ENCODE data around the gene PTTG1IP.

The PTTG1IP gene

DNA sequence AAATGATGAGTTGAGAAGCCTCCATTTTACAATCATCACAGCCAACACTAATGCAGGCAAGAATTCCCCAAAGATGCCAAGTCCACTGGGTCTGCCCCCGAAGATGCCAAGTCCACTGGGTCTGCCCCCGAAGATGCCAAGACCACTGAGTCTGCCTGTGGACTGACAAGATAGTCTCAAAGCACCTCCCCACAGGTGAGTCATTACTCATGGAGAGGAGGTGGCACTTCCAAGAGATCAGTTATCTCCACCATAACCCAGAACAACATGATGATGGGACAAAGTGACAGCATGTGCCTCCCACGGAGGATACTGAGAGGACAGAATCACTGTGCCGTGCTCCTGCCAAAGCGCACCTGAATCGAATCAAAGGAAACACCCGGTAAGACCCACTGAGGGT is 4.8 kb downstream of the PTTG1IP start:
- Histone ChIP-seq H3K9ac (ENCODE audit: low read length in 2 of 2) (peak overlapping the region in 1 of 2 donors; percentile 1), H3K9me3 (ENCODE audit: control insufficient read depth in 2 of 2, low read length in 2 of 2) (no peaks in the 10 kb centered on the region), H3K4me3 (ENCODE audit: low read length in 2 of 2) (peak overlapping the region in 1 of 2 donors; percentile 44), H3K4me1 (ENCODE audit: control insufficient read depth, insufficient read depth, low read length) (peaks cover 55% of the 10 kb centered on the region), H3K27me3 (ENCODE audit: control insufficient read depth in 1 of 2, insufficient read depth in 2 of 2, low read length in 2 of 2) (no peaks in the 10 kb centered on the region), H3K36me3 (ENCODE audit: control insufficient read depth in 2 of 2, insufficient read depth in 2 of 2, low read length in 2 of 2) (peaks cover 8 to 15% of the 10 kb centered on the region in 2 donors), H3K27ac (ENCODE audit: low read length) (peak overlapping the region; percentile 24)

DNA sequence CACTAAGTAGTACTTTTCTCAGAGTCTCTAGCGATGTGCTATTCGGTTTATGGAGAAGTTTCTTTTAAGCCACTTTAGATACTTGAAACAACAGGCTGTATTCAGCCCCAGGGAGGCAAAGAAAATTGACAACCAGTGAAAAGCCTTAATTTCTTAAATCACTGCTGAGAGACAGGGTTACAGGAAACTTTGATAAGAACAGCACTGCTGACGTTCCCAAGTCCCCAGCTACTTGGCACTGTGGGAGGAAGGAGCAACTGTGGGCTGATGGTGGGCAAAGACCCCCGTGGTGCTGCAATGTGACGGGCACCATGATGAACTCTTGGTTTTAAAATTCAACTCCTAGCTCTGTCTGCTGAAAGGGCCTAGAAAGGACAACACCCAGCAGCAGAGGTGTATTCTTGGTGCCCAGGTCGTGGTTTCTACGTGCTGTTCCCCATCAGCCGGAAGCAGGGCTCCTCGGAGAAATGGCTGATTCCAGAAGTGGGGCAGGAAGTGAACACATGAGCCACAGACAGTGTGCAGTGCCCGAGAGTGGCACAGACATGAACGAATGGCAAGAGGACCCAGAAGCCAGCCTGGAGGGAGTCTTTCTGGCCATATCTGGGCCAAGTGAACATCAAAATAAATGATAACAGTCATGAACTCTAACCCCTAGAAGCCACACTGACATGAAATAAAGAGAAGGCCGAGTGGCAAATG is 5.3 kb downstream of the PTTG1IP start:
- H3K27me3 ChIP-seq (ENCODE audit: control insufficient read depth in 1 of 2, insufficient read depth in 2 of 2, low read length in 2 of 2): no peaks in the 10 kb centered on the region
- no peaks in the 10 kb centered on the region for H3K9me3 ChIP-seq (ENCODE audit: control insufficient read depth in 2 of 2, low read length in 2 of 2)
- H3K4me1 ChIP-seq (ENCODE audit: control insufficient read depth, insufficient read depth, low read length): peaks cover 55% of the 10 kb centered on the region
- H3K4me3 ChIP-seq (ENCODE audit: low read length in 2 of 2): no peak overlapping the region
- peaks cover 12 to 18% of the 10 kb centered on the region in 2 donors for H3K36me3 ChIP-seq (ENCODE audit: control insufficient read depth in 2 of 2, insufficient read depth in 2 of 2, low read length in 2 of 2)
- no peak overlapping the region for H3K9ac ChIP-seq (ENCODE audit: low read length in 2 of 2)
- peak overlapping the region; percentile 24 for H3K27ac ChIP-seq (ENCODE audit: low read length)

DNA sequence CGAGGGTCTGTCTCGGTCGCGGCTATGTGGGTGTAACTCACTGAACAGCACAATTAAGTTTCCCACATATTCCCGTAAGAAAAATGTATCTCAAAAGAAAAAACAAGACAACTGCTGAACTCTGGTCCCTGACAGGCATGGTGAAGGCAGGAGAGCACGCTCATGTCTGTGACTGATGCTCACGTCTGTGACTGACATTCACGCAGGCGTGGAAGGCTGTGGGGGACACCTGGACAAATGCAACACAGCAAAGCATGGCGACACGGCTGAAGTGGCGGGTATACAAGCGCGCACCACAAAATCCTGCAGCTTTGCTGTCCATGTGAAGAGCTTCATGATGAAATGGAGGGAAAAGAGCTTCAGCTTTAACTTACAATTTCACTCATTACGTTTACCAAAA is 6.0 kb downstream of the PTTG1IP start:
- peaks cover 55% of the 10 kb centered on the region for H3K4me1 ChIP-seq (ENCODE audit: control insufficient read depth, insufficient read depth, low read length)

DNA sequence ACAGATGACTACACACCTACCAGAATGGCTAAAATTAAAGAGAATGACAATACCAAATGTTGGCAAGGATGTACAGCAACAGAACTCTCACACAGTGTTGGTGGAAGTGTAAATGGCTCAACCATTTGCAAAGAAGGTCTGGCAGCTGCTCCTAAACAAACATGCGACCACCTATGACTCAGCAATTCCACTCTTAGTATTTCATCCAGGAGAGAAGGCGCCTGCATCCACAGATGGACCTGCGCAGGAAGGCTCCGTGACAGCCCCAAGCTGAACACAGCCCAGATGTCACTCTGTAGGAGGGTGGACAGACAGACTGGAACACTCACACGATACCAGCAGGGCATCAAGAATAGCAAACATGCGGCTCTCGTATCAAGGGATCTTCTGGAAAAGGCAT is 6.7 kb downstream of the PTTG1IP start:
- H3K9ac ChIP-seq (ENCODE audit: low read length in 2 of 2): no peak overlapping the region
- peaks cover 12 to 19% of the 10 kb centered on the region in 2 donors for H3K36me3 ChIP-seq (ENCODE audit: control insufficient read depth in 2 of 2, insufficient read depth in 2 of 2, low read length in 2 of 2)
- peak overlapping the region in 1 of 2 donors; percentile 49 for H3K4me3 ChIP-seq (ENCODE audit: low read length in 2 of 2)
- no peaks in the 10 kb centered on the region for H3K9me3 ChIP-seq (ENCODE audit: control insufficient read depth in 2 of 2, low read length in 2 of 2)
- H3K4me1 ChIP-seq (ENCODE audit: control insufficient read depth, insufficient read depth, low read length): peaks cover 49% of the 10 kb centered on the region
- no peak overlapping the region for H3K27ac ChIP-seq (ENCODE audit: low read length)
- H3K27me3 ChIP-seq (ENCODE audit: control insufficient read depth in 1 of 2, insufficient read depth in 2 of 2, low read length in 2 of 2): no peaks in the 10 kb centered on the region

More for the DNA sequence above, 6.0 kb downstream of the PTTG1IP start:
- Histone ChIP-seq H3K9me3 (ENCODE audit: control insufficient read depth in 2 of 2, low read length in 2 of 2) (no peaks in the 10 kb centered on the region), H3K4me3 (ENCODE audit: low read length in 2 of 2) (no peak overlapping the region), H3K27ac (ENCODE audit: low read length) (no peak overlapping the region), H3K27me3 (ENCODE audit: control insufficient read depth in 1 of 2, insufficient read depth in 2 of 2, low read length in 2 of 2) (no peaks in the 10 kb centered on the region), H3K36me3 (ENCODE audit: control insufficient read depth in 2 of 2, insufficient read depth in 2 of 2, low read length in 2 of 2) (peaks cover 12 to 18% of the 10 kb centered on the region in 2 donors), H3K9ac (ENCODE audit: low read length in 2 of 2) (no peak overlapping the region)

DNA sequence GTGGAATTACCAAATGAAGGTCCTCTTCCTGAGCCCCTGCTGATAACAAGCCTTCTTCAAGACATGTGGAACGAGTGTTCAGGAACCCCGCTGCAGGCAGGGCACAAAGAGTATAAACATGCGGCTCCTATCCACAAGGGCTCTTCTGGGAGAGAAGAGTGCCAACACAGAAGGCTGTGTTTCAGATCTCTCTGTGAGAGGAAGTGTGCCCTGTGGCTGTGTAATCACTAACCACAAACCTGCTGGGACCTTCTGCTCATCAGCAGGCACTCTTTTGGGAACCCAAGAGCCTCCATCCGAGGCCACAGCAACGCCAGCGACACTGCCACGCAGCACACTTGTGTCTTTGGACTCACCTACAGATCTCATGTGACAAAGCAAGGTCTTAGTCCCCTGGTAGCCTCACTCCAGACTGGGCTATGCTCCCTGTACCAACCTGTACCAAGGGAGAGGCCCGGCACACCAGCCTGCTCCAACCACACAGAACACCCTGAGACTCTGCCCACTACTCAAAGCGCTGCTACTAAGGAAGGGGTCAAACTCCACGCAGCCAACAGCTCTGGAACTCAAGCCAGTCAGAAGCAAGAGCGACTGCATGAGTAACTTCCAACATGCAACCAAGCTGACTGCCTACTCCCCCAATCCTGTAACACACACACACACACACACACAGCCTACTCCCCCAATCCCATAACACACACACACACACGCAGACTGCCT is 7.8 kb downstream of the PTTG1IP start:
- no peaks in the 10 kb centered on the region for H3K27me3 ChIP-seq (ENCODE audit: control insufficient read depth in 1 of 2, insufficient read depth in 2 of 2, low read length in 2 of 2)
- H3K4me1 ChIP-seq (ENCODE audit: control insufficient read depth, insufficient read depth, low read length): peaks cover 40% of the 10 kb centered on the region
- H3K4me3 ChIP-seq (ENCODE audit: low read length in 2 of 2): no peak overlapping the region
- H3K36me3 ChIP-seq (ENCODE audit: control insufficient read depth in 2 of 2, insufficient read depth in 2 of 2, low read length in 2 of 2): peaks cover 12 to 21% of the 10 kb centered on the region in 2 donors
- H3K27ac ChIP-seq (ENCODE audit: low read length): no peak overlapping the region
- H3K9me3 ChIP-seq (ENCODE audit: control insufficient read depth in 2 of 2, low read length in 2 of 2): no peaks in the 10 kb centered on the region
- peak overlapping the region in 1 of 2 donors; percentile 5 for H3K9ac ChIP-seq (ENCODE audit: low read length in 2 of 2)

- Histone ChIP-seq H3K4me1 (ENCODE audit: control insufficient read depth, insufficient read depth, low read length) (peaks cover 20% of the 10 kb centered on the region), H3K9me3 (ENCODE audit: control insufficient read depth in 2 of 2, low read length in 2 of 2) (no peaks in the 10 kb centered on the region), H3K27me3 (ENCODE audit: control insufficient read depth in 1 of 2, insufficient read depth in 2 of 2, low read length in 2 of 2) (no peaks in the 10 kb centered on the region), H3K4me3 (ENCODE audit: low read length in 2 of 2) (no peak overlapping the region), H3K36me3 (ENCODE audit: control insufficient read depth in 2 of 2, insufficient read depth in 2 of 2, low read length in 2 of 2) (peaks cover 24 to 41% of the 10 kb centered on the region in 2 donors), H3K9ac (ENCODE audit: low read length in 2 of 2) (no peak overlapping the region), H3K27ac (ENCODE audit: low read length) (no peak overlapping the region)
These were observed 10.4 kb downstream of the PTTG1IP start for GRCh38 chr21:44862869-44863685.

DNA sequence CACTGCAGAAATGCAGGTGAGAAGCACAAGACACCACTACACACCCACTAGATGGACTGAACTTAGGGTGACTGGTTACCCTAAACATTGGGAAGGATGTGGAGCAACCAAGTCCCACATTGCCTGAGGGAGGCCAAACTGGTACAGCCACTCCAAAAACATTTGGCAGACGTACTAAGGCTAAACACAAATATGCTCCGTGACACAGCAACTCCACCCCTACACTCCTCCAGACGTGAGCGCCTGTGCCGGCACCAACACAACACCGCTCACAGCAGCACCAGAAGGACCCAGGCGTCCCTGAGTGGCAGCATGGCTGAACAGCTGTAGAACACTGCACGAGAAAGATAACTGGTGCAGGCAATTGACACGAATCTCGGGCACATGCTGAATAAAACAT is 14.7 kb downstream of the PTTG1IP start:
- Histone ChIP-seq H3K9ac (ENCODE audit: low read length in 2 of 2) (no peak overlapping the region), H3K9me3 (ENCODE audit: control insufficient read depth in 2 of 2, low read length in 2 of 2) (no peaks in the 10 kb centered on the region), H3K27ac (ENCODE audit: low read length) (no peak overlapping the region), H3K4me1 (ENCODE audit: control insufficient read depth, insufficient read depth, low read length) (peaks cover 3% of the 10 kb centered on the region), H3K36me3 (ENCODE audit: control insufficient read depth in 2 of 2, insufficient read depth in 2 of 2, low read length in 2 of 2) (peaks cover 39 to 49% of the 10 kb centered on the region in 2 donors), H3K27me3 (ENCODE audit: control insufficient read depth in 1 of 2, insufficient read depth in 2 of 2, low read length in 2 of 2) (no peaks in the 10 kb centered on the region), H3K4me3 (ENCODE audit: low read length in 2 of 2) (no peak overlapping the region)

- Histone ChIP-seq H3K27me3 (ENCODE audit: control insufficient read depth in 1 of 2, insufficient read depth in 2 of 2, low read length in 2 of 2) (no peaks in the 10 kb centered on the region), H3K27ac (ENCODE audit: low read length) (no peak overlapping the region), H3K4me3 (ENCODE audit: low read length in 2 of 2) (no peak overlapping the region), H3K9ac (ENCODE audit: low read length in 2 of 2) (no peak overlapping the region), H3K36me3 (ENCODE audit: control insufficient read depth in 2 of 2, insufficient read depth in 2 of 2, low read length in 2 of 2) (peaks cover 36 to 47% of the 10 kb centered on the region in 2 donors), H3K9me3 (ENCODE audit: control insufficient read depth in 2 of 2, low read length in 2 of 2) (no peaks in the 10 kb centered on the region), H3K4me1 (ENCODE audit: control insufficient read depth, insufficient read depth, low read length) (peaks cover 3% of the 10 kb centered on the region)
These were observed 15.2 kb downstream of the PTTG1IP start for GRCh38 chr21:44858291-44858690.

- Histone ChIP-seq H3K9me3 (ENCODE audit: control insufficient read depth in 2 of 2, low read length in 2 of 2) (no peaks in the 10 kb centered on the region), H3K27me3 (ENCODE audit: control insufficient read depth in 1 of 2, insufficient read depth in 2 of 2, low read length in 2 of 2) (no peaks in the 10 kb centered on the region), H3K27ac (ENCODE audit: low read length) (no peak overlapping the region), H3K4me1 (ENCODE audit: control insufficient read depth, insufficient read depth, low read length) (peaks cover 3% of the 10 kb centered on the region), H3K36me3 (ENCODE audit: control insufficient read depth in 2 of 2, insufficient read depth in 2 of 2, low read length in 2 of 2) (peaks cover 34 to 52% of the 10 kb centered on the region in 2 donors), H3K9ac (ENCODE audit: low read length in 2 of 2) (no peak overlapping the region), H3K4me3 (ENCODE audit: low read length in 2 of 2) (no peak overlapping the region)
These were observed 16.2 kb downstream of the PTTG1IP start for GRCh38 chr21:44857127-44857892.

- Histone ChIP-seq H3K27me3 (ENCODE audit: control insufficient read depth in 1 of 2, insufficient read depth in 2 of 2, low read length in 2 of 2) (no peaks in the 10 kb centered on the region), H3K4me1 (ENCODE audit: control insufficient read depth, insufficient read depth, low read length) (peaks cover 3% of the 10 kb centered on the region), H3K27ac (ENCODE audit: low read length) (no peak overlapping the region), H3K9me3 (ENCODE audit: control insufficient read depth in 2 of 2, low read length in 2 of 2) (no peaks in the 10 kb centered on the region), H3K4me3 (ENCODE audit: low read length in 2 of 2) (no peak overlapping the region), H3K9ac (ENCODE audit: low read length in 2 of 2) (no peak overlapping the region), H3K36me3 (ENCODE audit: control insufficient read depth in 2 of 2, insufficient read depth in 2 of 2, low read length in 2 of 2) (peaks cover 38 to 51% of the 10 kb centered on the region in 2 donors)
These were observed 17.4 kb downstream of the PTTG1IP start for GRCh38 chr21:44856131-44856530.
